GM21786 (cell line): Measurements from ENCODE around the gene SLC6A14.

Source experiments
- ATAC-seq: cut with Tn5 transposase; IDR thresholded peaks from one replicate; pipeline ENCODE4 v1.9.1; 2021; ENCODE audit not compliant: unreplicated experiment

SLC6A14 gene, protein sequence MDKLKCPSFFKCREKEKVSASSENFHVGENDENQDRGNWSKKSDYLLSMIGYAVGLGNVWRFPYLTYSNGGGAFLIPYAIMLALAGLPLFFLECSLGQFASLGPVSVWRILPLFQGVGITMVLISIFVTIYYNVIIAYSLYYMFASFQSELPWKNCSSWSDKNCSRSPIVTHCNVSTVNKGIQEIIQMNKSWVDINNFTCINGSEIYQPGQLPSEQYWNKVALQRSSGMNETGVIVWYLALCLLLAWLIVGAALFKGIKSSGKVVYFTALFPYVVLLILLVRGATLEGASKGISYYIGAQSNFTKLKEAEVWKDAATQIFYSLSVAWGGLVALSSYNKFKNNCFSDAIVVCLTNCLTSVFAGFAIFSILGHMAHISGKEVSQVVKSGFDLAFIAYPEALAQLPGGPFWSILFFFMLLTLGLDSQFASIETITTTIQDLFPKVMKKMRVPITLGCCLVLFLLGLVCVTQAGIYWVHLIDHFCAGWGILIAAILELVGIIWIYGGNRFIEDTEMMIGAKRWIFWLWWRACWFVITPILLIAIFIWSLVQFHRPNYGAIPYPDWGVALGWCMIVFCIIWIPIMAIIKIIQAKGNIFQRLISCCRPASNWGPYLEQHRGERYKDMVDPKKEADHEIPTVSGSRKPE

DNA sequence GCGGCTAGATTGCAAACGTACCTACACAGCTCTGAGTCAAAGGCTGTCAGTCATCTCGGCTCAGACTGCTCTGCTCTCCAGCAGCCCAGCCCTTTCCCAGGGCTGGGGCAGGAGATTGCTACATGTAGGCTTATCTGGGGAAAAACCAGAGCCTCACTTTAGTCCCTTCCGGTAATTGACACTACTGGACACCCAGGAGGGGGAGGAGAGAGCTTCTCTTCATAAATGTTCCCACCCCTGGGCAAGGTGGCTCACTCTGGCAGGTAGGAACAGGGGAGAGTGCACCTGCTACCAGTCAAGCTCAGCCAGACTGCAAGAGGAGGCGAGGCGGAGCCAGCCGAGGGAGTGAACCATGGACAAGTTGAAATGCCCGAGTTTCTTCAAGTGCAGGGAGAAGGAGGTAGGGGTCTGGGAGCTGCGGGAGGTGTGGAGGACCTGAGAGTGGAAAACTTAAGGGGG lies at the start of gene SLC6A14:
Gene SLC6A14 (plus strand): TSS at position 249 of the 459 bp plus-strand sequence. CDS start 104 bp downstream, at position 353.
- no peak for ATAC-seq

DNA sequence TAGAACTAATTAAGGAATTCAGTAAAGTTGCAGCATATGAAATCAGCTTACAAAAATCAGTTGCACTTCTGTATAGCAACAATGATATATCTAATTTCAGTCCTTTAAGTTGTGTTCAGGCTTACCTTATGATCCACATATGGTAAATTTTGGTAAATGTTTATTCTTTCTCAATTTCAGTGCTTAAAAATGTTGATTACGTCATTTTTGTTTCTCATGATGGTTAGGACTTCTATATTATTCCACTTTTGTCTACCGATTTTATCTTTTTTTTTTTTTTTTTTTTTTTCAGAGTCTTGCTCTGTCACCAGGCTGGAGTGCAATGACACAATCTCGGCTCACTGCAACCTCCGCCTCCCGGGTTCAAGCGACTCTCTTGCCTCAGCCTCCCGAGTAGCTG lies 40.7 kb upstream of the SLC6A14 start:
- no peak for ATAC-seq

DNA sequence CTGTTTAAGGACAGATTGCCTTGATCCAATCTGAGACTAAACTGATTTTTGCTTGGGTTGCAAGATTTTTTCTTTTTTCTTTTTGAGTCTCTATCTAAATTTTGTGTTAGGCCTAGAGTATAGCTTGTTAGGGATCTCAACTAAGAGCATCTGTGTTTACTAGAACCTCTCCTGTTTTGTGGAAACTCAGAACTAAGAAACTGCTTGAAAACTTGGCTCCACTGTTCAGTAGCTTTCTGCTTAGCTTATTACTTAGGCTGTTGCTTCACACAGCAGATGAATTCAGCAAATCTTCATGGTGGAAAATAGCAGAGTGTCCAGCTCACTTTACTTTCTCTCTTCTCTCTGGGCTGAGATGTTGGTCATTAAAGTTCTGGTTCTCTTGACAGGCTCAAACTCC lies 36.7 kb upstream of the SLC6A14 start:
- ATAC-seq: no peak

DNA sequence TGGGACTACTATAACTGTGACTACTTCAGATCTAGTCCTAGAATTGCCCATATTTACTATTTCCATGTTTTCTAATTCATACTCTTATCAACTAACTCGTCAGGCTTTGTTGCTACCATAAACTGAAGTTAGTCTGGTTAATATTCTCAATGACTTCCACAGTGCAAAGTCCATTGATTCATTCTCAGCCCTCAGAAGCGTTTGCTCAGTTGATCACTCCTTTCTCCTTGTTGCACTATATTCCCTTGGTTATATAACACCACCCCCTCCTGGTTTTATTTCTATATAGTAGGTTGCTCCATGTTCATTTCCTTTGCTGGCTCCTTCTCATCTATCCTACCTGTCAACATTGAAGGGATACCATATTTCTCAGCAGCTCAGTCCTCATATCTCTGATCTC lies 27.2 kb upstream of the SLC6A14 start:
- no peak for ATAC-seq

DNA sequence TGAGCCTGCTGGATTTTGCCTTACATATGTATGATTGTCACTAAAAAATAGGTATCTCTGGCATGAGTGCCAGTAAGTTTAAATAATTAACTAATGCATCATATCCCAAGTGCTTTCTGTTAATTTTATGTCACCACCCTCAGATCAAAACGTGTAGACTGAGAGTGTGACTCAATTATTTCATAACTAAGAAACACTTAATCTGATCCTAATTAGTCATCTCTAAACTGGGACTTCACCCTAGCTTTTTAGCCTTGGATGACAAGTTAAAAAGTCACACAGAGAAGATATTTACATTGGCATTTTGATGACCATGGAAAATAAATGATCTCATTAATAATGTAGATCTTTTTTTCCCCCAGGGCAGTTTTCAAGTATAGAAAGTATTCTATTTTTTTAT lies 23.1 kb upstream of the SLC6A14 start:
- no peak for ATAC-seq

DNA sequence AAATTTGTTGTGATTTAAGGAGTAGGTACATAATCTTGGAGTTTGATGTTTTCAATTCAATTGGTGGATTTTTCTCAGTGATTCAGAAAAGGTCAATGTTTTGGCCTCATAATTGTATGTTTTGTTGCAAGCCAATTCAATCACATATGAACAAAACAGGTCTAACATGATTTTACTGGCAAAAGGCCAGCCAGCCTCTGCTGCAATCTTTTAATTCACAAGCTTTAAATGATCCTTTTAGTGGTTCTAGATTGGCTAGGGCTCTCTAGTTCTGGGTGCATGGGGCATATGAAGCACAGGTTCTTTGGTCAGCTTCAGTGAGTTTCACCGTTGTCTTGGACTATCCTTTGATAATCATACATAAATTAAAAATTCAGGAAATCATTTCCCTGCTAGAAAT lies 19.2 kb upstream of the SLC6A14 start:
- no peak for ATAC-seq

DNA sequence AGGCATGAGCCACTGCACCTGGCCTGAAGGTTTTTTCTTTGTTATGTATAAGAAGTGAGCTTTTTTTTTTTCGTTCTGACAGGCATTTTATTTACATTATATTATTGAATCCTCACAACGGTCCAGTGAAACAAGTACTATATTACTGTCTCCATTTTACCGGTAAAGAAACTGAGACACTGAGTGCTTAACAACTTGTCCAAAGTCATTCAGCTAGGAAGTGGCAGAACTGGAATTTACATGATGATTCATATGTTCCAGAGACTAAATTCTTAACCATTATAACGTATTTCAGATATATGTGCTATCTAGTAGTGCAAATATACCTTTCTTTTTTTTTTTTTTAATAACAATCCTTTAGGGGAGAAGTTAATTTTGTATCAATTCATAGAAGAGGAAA lies 18.4 kb upstream of the SLC6A14 start:
- no peak for ATAC-seq

DNA sequence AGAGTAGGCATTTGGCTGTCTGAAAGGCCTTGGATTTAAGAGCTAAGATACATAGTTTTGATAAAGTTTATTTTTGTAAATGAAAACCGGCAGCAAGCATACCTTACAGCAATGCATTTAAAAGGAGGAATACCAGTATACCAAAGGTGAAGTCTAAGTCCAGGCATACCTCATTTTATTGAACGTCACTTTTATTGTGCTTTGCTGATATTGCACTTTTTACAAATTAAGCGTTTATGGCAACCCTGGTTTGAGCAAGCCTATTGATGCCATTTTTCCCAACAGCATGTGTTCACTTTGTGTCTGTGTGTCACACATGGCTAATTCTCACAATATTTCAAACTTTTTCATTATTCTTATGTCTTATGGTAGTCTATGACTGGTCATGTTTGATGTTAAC lies 8.4 kb upstream of the SLC6A14 start:
- no peak for ATAC-seq

DNA sequence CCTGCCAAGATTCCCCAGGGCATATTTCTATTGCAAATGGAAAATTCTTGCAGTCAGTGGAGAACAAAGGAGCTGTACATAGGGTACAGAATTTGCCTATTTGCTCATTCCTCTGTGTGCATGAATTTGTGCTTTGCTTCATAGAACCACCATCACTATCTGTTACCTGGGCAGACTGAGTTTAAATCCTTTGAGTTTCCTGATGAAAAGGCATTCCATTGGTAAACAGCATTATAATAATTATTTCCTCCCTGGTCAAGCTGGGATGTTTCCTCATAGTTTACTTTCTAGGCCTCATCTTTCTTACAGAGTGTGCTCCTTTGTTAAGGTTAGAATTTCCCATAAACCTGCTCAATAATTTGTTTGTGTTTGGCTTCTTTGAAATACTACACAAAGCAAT lies 809 bp upstream of the SLC6A14 start:
- no peak for ATAC-seq

DNA sequence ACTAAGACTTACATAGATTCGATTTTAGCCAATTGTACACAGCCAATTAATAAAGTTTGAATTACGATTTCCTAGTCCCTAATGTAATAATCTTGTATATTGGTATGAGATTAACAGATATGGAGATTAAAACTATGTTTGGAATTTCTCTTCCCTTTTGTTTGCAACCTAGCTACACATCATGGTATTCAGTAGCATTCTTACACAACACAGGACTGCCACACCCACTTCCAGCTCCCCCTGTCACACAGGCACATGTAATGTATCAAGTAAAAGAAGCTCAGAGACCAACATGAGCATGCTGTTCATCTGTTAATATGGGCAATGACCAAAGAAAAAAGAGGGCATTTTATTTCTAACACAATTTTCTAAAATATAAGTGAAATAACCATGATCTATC lies 12.8 kb downstream of the SLC6A14 start:
- no peak for ATAC-seq

DNA sequence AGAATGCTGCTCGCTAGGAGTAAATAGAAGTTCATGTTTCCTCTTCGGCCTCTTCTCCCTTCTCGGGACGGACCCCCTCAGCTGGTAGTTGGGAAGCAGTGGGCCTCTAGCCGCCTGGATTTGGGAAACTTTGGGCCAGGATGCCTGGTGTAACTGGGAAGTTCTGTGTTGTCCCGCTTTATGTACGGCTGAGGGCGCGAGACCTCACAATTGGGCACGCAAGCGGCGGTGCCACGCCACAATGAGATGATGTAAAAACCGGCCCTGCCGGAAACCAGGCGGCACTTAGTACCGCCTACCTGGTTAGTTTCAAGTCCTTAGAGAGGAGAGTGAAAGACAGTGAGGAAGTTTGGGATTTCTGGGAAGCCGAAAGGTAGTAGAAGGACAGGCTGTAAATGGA lies 26.4 kb downstream of the SLC6A14 start, which contains the start of gene CT83:
Gene CT83 (minus strand): TSS at position 155 of the 400 bp plus-strand sequence. CDS start 120 bp downstream, at position 35.
- no peak for ATAC-seq

DNA sequence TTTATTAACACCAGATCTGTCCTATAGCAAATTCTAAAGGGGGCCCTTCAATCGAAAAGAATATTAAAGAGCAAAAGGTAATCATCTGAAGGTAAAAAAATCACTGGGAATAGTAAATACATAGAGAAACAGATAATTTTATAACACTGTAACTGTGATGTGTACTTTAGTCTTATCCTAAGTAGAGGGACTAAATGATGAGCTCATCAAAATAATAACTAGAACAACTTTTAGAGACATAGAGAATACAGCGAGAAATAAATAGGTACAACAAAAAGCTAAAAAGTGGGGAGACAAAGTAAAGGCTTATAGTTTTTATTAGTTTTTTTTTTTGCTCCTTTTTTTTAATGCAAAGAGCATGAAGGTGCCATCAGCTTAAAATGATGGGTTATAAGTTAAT lies 43.7 kb downstream of the SLC6A14 start:
- ATAC-seq: no peak

DNA sequence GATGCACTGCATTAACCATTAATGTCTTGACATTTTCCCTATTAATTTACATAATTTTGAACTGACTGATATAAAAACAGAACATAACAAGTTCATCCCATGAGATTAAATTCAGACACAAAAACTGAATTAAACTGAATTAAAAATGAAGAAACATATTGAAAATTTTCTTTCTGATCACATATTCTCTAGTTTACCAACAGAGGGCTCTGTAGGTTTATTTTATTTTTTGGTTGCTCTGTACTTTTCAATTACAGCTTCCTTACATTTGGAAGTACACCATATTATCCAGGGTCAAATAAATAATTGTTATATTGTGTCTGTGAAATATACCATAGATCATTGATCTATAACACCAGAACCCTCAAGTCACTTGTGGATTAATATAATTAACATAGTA lies 53.7 kb downstream of the SLC6A14 start:
- ATAC-seq: no peak

DNA sequence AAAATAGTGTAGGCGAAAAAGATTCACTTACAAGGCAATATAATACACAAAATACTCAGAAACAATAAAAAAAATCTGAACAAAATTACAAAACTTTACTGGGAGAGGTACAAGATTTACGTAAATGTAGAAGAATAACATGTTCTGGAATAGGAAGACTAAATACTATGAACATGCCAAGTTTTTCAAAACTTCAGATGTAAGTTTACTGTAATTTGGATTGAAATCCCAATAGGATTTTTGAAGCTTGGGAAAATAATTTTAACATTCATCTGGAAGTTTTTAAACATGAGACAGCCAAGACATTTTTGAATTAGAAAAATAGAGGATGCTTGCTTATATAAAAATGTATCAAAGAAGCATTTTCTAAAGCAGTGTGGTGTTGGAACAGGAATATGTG lies 56.9 kb downstream of the SLC6A14 start:
- no peak for ATAC-seq

DNA sequence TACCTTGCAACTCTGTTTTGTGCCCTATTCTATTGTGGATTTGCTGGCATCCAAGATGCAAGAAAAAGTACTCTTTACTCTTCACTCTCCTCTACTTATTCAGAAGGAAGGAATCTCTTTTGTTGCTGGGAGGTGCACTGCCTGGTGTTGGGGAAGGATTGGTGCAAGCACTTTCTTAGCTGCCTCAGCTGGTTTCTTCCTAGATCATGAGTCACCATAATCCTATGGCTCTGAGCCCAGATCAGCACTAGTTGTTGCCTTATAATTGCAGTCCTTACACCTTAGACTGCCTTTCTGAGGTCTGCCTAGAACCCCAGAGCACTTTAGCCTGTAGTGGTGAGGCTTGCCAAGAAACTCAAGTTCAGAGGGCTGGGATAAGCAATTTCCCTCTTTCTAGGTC lies 63.4 kb downstream of the SLC6A14 start:
- no peak for ATAC-seq
